ENCODE data around the gene TCEA2.
"Not testable (repeated sequence)": the region's sequence is repeated elsewhere in the genome, so short reads cannot be mapped to it uniquely, and the experiment has no call there.

Gene TCEA2

DNA sequence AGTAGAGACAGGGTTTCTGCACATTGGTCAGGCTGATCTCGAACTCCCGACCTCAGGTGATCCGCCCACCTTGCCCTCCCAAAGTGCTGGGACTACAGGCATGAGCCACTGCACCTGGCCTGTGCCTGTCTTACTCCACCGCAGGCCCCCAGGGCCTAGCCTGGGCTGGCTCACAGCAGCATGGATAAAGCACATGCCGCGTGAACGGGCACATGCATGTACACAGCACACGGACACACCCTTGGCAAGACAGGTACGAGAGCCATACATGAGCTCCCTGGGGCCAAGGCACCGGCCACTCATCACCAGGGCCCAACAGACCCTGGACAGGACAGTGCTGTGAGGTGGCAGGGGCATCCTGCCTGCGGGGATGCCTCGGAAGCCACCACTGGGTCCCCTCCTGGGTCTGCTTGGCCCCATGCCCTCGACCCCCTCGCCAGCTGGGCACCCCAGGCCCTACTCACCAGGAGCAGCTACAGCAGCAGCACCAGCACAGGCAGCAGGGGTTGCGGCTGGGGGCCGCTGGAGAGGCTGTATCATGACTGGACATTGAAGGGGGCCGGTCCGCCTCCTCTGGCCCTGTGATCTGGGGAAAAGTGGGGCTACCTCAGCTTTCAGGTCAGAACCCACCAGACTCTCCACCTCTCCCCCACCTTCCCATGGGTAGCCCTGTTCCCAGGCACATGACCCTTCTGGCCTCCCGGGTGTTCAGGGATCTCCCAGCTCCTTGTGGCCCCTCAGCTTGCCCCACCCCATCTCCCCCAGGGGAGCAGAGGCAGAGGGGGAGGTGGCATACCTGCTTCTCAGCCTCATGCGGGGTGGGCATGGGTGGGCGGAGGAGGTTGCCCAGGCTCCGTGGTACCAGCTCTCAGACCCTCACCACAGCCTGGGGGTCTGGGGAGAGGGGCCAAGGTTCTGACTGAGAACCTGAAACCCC is 13.3 kb downstream of the TCEA2 start:
- DNase-seq (ENCODE audit: extremely low read depth in 1 of 2, low read depth in 1 of 2): no peak

DNA sequence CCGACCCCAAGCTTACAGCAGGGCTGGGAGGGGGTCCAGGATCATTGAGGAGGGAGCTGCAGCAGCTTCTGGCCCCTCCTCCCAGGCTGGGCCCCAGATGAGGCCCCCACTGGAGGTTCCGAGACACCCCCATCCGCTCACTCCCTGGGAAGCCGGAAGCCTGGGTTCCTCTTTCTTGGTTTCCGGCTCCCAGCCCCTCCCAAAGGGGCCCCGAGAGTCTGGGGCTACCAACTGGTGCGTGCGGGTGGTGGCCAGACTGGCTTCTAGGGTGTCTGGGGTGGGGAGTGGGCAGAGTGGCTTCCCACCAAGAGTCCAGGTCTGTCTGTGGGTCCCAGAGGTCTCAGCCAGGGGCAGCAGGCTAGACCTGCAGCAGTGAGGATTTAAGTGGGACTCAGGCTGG is 14.1 kb downstream of the TCEA2 start:
- peak in 1 of 2 donors; percentile 23 for DNase-seq (ENCODE audit: extremely low read depth in 1 of 2, low read depth in 1 of 2)

DNA sequence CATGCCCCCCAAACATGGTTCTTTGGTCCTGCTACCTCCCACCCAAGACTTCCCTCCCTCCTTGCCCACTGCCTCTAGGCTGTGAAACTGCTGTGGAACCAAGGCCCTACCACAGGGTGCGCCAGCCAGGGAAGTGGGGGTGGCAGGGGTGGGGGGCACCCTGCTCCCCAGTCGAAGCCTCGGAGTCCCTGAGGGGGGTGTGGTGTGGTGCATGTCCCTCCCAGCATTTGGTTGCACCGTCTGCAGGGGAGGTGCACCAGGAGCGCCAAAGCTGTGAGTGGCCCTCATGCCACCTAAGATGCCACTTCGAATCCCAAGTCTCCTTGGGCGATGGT is 14.5 kb downstream of the TCEA2 start:
- no peak for DNase-seq (ENCODE audit: extremely low read depth in 1 of 2, low read depth in 1 of 2)

- DNase-seq (ENCODE audit: extremely low read depth in 1 of 2, low read depth in 1 of 2): peak in 1 of 2 donors; percentile 40
Measured at GRCh38 chr20:64077876-64078551, 15.0 kb downstream of the TCEA2 start.

GRCh38 chr20:64078934-64079272 is 15.9 kb downstream of the TCEA2 start:
- DNase-seq (ENCODE audit: extremely low read depth in 1 of 2, low read depth in 1 of 2): no peak

DNA sequence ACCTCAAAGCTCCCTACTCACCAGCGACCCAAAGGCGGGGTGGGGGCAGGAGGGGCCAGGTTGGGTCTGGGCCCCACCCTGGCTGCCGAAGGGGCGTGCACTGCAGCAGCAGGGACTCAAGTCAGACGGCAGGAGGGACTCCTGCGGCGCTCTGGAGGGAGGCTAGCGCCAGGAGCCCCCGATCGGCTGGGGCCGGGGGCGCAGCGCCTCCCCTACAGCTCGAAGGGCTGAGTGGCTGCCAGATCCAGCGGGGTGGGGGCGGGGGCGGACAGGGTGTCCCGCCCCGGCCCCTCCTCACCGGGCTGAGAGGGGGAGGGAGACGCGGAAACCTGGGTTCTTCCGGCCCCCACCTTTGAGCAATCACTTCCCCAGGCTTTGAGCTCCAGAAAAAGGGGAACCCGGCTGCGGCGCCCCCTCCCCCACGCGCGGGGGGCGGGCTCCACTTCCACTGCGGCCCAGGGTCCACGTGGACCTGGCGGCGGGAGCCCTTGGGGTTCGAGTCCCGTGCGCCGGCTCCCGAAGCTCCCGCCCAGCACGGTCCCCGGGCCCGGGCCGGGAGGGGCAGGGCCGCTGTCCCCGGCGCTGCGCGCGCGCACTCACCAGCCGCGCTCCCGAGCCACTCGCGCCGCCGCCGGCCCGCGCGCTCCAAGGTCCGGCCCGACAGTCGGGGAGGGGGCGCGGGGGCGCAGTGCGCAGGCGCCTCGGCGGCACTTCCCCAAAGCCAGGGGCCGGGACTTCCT is 16.4 kb downstream of the TCEA2 start, which contains the start of gene RGS19:
Gene RGS19, minus strand, starts transcription at position 246 of the 740 bp plus-strand sequence. CDS start 2,632 bp downstream, outside the sequence.
- peak in 1 of 2 donors; percentile 43 for DNase-seq (ENCODE audit: extremely low read depth in 1 of 2, low read depth in 1 of 2)

GRCh38 chr20:64080013-64080812 is 17.2 kb downstream of the TCEA2 start, which contains the start of gene OPRL1:
Gene OPRL1 (plus strand): TSS chr20:64080082. CDS start chr20:64092721, 12,639 bp downstream.
- no peak for DNase-seq (ENCODE audit: extremely low read depth in 1 of 2, low read depth in 1 of 2)

DNA sequence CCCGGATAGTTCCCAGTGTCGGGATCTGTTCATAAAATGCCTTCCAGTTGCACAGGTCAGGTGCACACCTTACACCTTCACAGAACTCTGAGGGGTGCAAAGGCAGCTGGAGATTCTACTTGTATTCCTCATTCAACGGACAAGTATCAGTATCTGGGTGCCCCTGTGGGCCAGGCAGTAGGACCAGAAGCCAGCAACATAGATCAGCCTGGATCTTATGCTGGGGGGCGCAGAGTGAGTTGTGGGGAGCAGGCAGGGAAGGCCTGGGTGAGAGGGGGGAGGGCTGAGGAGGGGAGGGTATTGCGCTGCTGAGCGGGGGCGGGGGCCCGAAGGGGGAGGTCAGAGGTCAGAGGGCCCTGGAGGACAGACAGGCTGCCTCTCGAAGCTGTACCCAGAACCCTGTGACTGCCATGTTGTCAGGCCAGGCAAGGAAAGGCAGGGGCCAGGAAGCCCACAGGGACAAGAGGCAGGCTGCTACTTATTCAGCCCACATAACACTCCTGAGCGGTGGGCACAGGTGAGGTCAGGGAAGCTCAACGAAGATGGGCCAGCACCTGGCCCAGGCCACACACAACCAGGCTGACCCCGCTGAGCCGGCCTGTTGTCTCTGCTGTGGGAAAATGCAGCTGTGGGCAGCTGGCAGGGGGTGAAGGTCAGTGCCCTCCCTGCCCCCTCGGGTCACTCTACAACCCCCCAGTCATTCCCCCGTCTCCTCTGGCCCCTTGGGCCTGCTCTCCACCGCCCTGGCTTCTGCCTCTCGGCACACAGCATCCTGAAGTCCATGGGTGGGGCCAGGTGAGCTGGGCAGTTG is 18.0 kb downstream of the TCEA2 start:
- no peak for DNase-seq (ENCODE audit: extremely low read depth in 1 of 2, low read depth in 1 of 2)

GRCh38 chr20:64081624-64081964 is 18.6 kb downstream of the TCEA2 start:
- DNase-seq (ENCODE audit: extremely low read depth in 1 of 2, low read depth in 1 of 2): no peak

DNA sequence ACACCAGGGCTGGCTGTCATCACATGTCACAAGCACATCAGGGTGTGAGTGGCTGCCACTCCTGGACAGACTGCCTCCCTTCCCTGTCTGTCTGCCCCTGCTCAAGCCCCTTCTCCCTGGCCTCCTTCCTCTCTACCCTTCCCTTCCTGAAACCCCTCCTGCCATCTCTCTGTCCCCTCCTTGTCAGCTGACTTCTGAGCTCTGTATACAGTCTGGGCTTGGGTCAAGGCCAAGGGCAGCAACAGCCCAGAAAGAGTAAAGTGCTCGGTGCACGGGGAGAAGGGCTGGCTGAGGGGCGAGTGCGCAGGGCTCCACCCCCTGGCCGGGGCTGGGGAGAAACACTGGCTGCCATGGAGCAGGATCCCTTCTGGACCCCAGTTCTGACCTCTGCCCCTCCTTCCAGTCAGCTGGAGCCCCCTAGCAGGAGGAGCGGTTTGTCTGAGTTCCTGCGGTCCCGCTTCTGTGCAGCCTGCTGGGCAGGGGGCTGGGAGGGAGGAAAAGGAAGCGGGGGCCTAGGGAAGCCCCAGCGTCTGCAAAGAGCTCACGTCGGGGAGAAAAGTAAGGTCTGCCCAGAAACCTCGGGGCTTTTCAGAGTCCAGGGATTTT is 19.2 kb downstream of the TCEA2 start:
- no peak for DNase-seq (ENCODE audit: extremely low read depth in 1 of 2, low read depth in 1 of 2)

DNA sequence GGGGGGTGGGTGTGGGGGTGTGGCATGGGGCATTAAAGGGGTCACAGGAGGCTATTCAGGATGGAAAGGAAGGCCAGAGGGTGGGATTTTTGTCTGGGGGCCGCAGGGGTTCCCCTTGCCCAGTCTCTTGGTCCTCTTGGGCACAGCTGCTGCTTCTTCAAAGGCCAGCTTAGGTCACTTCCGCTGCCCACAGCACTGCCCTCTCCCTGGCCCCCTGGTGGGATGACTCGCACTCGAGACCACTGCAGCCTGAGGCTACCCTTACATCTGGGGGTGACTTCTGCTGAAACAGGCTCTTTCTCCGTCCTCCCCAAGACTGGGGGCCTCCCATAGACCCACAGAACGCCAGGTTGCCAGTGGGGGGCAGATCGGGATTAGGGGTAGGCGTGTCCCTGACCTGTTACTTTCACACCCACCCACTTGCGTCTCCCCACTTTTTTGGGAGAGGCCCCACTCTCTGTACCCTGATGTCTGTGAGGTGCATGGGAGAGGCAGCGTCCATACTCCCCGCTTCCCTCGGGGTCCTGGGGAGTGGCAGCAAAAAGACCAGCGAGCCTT is 19.9 kb downstream of the TCEA2 start:
- DNase-seq (ENCODE audit: extremely low read depth in 1 of 2, low read depth in 1 of 2): no peak

DNA sequence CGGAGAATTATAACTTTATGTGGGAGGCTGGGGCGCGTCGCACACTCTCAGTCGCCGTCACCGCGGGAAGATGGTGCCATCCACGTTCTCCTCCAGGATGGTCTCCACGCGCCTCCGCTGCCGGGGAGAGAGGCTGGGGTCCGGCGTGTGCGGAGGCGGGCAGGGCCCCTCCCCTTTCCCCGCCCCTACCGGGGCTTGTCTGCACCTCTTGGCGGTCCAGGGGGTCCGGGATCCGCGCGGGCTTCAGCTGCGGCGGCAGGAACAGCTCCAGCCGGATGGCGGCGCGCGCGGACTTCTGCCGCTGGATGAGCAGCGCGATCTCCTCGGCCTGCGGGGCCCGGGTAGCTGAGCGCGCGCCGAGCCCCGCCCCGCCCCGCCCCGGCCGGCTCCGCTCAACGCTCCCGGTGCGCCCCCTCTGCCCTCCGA is 20.4 kb downstream of the TCEA2 start:
- DNase-seq (ENCODE audit: extremely low read depth in 1 of 2, low read depth in 1 of 2): peak in 1 of 2 donors; percentile 63

GRCh38 chr20:64083804-64084684 is 21.0 kb downstream of the TCEA2 start, which contains the start of gene LKAAEAR1:
Gene LKAAEAR1 (minus strand): TSS chr20:64084398. CDS start chr20:64084219, 179 bp downstream.
- DNase-seq (ENCODE audit: extremely low read depth in 1 of 2, low read depth in 1 of 2): no peak

GRCh38 chr20:64084685-64085152 is 21.7 kb downstream of the TCEA2 start:
- no peak for DNase-seq (ENCODE audit: extremely low read depth in 1 of 2, low read depth in 1 of 2)

GRCh38 chr20:64086801-64087200 is 23.8 kb downstream of the TCEA2 start:
- DNase-seq (ENCODE audit: extremely low read depth in 1 of 2, low read depth in 1 of 2): no peak

GRCh38 chr20:64087226-64087825 is 24.3 kb downstream of the TCEA2 start:
- DNase-seq (ENCODE audit: extremely low read depth in 1 of 2, low read depth in 1 of 2): not testable (repeated sequence)

- not testable (repeated sequence) for DNase-seq (ENCODE audit: extremely low read depth in 1 of 2, low read depth in 1 of 2)
Measured at GRCh38 chr20:64088586-64088985, 25.6 kb downstream of the TCEA2 start.

Data from stimulated activated CD8-positive, alpha-beta memory T cell treated with anti-CD3 and anti-CD28 coated beads, Interleukin-7, amount 100 ng/mL, for 48 hours (primary cell).